Thoracic aorta (tissue), 2 donors: ENCODE results near the gene NR3C2. TPM values are rescaled to one million over a fixed set of nuclear protein-coding genes. Genes with fewer than 3 reads are reported as not detected.
"Not testable (repeated sequence)": the region's sequence is repeated elsewhere in the genome, so short reads cannot be mapped to it uniquely, and the experiment has no call there.

Source experiments
- ATAC-seq: fragments of 150-250 bp; one replicate; pipeline ENCODE4 v1.8.0; 2017; ENCODE audit warnings: low read depth; ENCODE audit not compliant: insufficient number of reproducible peaks, low FRiP score
- DNase-seq: peaks from one replicate; pipeline ENCODE4 v3.0.0-alpha.2; 2020; ENCODE audit warnings: low spot score
- H3K27ac ChIP-seq, 2 donors: fragments of 200-600 bp; sonication (generic); 1 replicate in 1 of 2; 2 replicates in 1 of 2; pipeline ENCODE4 v1.5.1; 2016; ENCODE audit warnings: mild to moderate bottlenecking in 2 of 2, moderate library complexity in 2 of 2
- H3K27me3 ChIP-seq: fragments of 200-600 bp; sonication (generic); replicated peaks from 2 replicates; pipeline ENCODE4 v1.6.0; 2016; ENCODE audit warnings: mild to moderate bottlenecking; ENCODE audit not compliant: insufficient read depth
- H3K36me3 ChIP-seq: fragments of 200-600 bp; sonication (generic); one replicate; pipeline ENCODE4 v1.5.1; 2016
- H3K4me1 ChIP-seq, 2 donors: fragments of 200-600 bp; sonication (generic); 1 replicate in 1 of 2; 2 replicates in 1 of 2; pipeline versions ENCODE4 v1.5.1 to v1.6.0; 2016; ENCODE audit warnings: low read depth in 2 of 2, mild to moderate bottlenecking in 1 of 2; ENCODE audit not compliant: control insufficient read depth in 1 of 2
- H3K4me3 ChIP-seq: fragments of 200-600 bp; sonication (generic); 2 replicates; pipeline ENCODE4 v1.5.1; 2016; ENCODE audit warnings: mild to moderate bottlenecking
- H3K9me3 ChIP-seq: fragments of 200-600 bp; sonication (generic); 2 replicates; pipeline ENCODE4 v1.5.1; 2016
- total RNA-seq, 2 donors: library from RNA; depleted of rRNA; stranded (reverse); fragments of >200 nt; gene quantifications; one replicate each; pipeline versions ENCODE4 v1.1.0 to v1.2.3, GENCODE V29; 2016
- TF ChIP-seq, protein P1 (sequence below): fragments of 200-600 bp; sonication (generic); IDR thresholded peaks from one replicate; pipeline ENCODE4 v1.5.1; 2019; ENCODE audit warnings: antibody characterized with exemption

Gene NR3C2
- total RNA-seq, 2 donors from 2014 or later, result 11.2 to 18.1 TPM

DNA sequence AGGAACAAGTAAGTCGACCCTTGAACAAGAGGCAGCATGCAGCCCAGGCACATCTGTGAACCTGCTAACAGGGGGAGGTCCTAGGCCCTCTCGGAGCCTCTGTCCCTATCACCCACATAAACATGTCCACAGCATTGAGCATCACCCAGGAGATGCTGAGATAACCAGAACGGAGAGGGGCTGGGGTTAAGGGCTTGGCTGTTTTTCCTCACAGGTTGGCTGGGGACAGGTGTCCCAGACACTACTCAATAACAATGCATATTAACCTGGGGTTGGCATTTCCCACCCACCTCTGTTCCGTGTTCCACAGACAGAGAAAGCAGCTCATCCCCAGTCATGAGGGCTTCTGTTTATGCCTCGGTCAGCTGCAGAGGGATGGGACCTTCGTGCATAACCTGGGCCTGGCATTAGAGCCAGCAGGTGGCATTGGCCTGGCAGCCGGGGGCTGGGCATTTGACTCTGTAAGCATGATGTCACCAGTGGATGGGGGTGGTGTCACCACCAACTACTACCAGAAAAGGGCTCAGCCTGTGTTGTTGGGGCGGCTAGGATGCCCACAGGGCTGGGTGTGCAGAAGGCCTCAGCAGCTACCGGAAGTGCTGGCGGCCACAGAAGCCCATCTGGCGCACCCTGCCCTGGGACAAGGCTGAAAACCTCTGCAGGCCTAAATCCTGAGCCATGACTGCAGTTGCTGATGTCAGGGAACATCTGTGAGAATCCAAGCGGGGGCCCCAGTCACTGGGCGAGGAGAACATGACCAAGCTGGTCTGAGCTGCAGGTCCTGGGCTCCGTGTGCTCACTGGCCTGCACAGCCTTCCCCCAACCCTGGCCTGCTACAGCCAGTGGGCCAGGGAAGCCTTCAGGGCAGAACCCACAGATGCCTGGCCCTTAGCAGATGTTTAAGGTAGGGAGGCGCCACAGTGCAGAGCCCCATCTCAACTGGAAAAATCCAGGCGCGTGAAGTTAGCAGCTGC, 351.4 kb downstream of the NR3C2 start:
- no peaks in the 10 kb centered on the region for H3K9me3 ChIP-seq
- H3K4me1 ChIP-seq, result no peaks in the 10 kb centered on the region
- no peaks in the 10 kb centered on the region for H3K27me3 ChIP-seq
- DNase-seq (no peak), ATAC-seq (no peak)
- TF ChIP-seq, protein P1, sequence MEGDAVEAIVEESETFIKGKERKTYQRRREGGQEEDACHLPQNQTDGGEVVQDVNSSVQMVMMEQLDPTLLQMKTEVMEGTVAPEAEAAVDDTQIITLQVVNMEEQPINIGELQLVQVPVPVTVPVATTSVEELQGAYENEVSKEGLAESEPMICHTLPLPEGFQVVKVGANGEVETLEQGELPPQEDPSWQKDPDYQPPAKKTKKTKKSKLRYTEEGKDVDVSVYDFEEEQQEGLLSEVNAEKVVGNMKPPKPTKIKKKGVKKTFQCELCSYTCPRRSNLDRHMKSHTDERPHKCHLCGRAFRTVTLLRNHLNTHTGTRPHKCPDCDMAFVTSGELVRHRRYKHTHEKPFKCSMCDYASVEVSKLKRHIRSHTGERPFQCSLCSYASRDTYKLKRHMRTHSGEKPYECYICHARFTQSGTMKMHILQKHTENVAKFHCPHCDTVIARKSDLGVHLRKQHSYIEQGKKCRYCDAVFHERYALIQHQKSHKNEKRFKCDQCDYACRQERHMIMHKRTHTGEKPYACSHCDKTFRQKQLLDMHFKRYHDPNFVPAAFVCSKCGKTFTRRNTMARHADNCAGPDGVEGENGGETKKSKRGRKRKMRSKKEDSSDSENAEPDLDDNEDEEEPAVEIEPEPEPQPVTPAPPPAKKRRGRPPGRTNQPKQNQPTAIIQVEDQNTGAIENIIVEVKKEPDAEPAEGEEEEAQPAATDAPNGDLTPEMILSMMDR, result no peak
- no peak overlapping the region for H3K27ac ChIP-seq
- peaks cover 4% of the 10 kb centered on the region for H3K36me3 ChIP-seq
- no peak overlapping the region for H3K4me3 ChIP-seq

DNA sequence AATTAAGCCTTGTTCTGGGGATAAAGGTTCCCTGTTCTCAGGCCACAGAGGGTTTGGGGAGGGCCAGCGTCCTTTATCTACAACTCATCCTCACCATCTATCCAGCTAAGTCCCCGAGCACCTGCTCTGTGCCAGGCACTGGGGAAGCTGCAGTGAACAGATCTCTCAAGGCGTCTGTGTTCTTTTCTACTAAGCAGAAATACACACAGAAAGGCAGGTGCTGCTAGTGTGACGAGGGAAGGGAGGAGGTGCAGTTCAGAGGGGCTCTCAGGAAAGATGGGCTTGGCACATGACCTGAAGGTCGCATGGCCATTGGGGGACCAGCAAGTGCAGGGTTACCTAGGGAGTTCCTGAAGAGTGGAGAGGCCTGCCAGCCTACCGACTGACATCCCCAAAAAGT, 352.2 kb downstream of the NR3C2 start:
- Histone ChIP-seq H3K27me3 (no peaks in the 10 kb centered on the region), H3K4me3 (no peak overlapping the region), H3K36me3 (peaks cover 4% of the 10 kb centered on the region), H3K9me3 (no peaks in the 10 kb centered on the region), H3K27ac (no peak overlapping the region), H3K4me1 (no peaks in the 10 kb centered on the region)
- DNase-seq (no peak), ATAC-seq (no peak)
- TF ChIP-seq, protein P1, result no peak

DNA sequence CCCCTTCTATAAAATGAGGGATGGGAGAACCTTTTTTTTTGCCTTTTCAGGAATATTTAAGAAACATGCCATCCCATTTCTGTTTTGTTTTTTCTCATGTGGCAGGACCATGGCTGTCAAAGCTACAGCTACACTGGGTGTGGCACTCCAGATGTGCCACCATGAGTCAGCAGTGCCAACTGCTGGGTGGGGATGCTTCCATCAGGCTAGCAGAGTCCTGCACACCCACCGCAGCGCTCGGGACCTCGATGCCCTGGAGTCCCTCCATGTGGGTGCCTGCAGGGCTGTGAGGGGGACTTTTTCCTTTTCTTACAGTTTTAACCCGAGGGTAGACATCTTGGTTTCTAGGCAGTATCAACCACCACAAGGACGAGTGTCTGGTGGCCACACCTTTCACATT, 352.6 kb downstream of the NR3C2 start:
- Histone ChIP-seq H3K36me3 (peaks cover 4% of the 10 kb centered on the region), H3K27me3 (no peaks in the 10 kb centered on the region), H3K4me1 (no peaks in the 10 kb centered on the region), H3K27ac (no peak overlapping the region), H3K9me3 (no peaks in the 10 kb centered on the region), H3K4me3 (no peak overlapping the region)
- DNase-seq (no peak), ATAC-seq (no peak)
- TF ChIP-seq, protein P1, result no peak

GRCh38 chr4:148083073-148083472, 359.1 kb downstream of the NR3C2 start:
- H3K4me3 ChIP-seq, H3K27me3 ChIP-seq, H3K4me1 ChIP-seq, H3K9me3 ChIP-seq, DNase-seq, H3K27ac ChIP-seq, ATAC-seq: not testable (repeated sequence)
- peaks cover 25% of the 10 kb centered on the region for H3K36me3 ChIP-seq

DNA sequence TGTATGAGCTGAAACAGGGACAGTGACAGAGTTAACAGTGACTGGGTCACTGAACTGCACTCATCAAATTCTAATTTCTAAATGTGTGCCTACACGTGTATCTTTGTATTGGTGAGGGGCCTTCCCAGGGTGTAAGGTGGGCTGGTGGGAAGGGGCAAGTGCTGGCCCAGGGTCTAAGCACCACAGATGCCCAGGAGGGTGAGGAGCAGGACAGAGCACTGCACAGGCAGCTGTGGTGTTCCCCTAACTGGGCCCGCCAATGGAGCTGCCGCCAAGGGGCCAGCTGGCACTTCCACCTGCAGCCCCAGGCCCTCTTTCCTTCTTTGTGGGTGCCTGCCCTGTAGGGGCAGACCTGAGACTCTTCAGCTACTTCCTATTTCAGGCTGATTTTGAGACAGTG, 360.5 kb downstream of the NR3C2 start:
- Histone ChIP-seq H3K9me3 (no peaks in the 10 kb centered on the region), H3K4me1 (no peaks in the 10 kb centered on the region), H3K36me3 (peaks cover 31% of the 10 kb centered on the region), H3K4me3 (no peak overlapping the region), H3K27me3 (no peaks in the 10 kb centered on the region), H3K27ac (no peak overlapping the region)
- no peak for ATAC-seq
- TF ChIP-seq, protein P1, result no peak
- no peak for DNase-seq
